Adipose tissue (tissue), 3 donors: Measurements from ENCODE around the gene HPSE2. TPM values are rescaled to one million over a fixed set of nuclear protein-coding genes. Genes with fewer than 3 reads are reported as not detected.
A peak's percentile ranks its signal among the peaks of the same experiment; 100 is the strongest.

ENCODE experiments used
- H3K27ac ChIP-seq: one replicate; pipeline ENCODE4 v1.5.1; 2013; ENCODE audit warnings: low read depth, low read length
- whole genome bisulfite sequencing, 3 donors: extraction: QIAGEN DNeasy Blood & Tissue Kit; methylation state at CpG; one replicate each; pipeline ENCODE4 v1.1.7; 2013; 5-methylcytosine and 5-hydroxymethylcytosine counted together
- polyA plus RNA-seq, 3 donors: library from polyadenylated mRNA; stranded (reverse); fragments of 200-250 nt; gene quantifications; one replicate each; pipeline ENCODE4 v1.2.3, GENCODE V29; 2013
- donor health status: healthy with polysubstance abuse.
- donor health status: Bipolar disorder and iron deficiency.
- donor health status: healthy.

Gene HPSE2
- polyA plus RNA-seq, 3 donors: 0.06 to 2.4 (median 1.0) TPM

DNA sequence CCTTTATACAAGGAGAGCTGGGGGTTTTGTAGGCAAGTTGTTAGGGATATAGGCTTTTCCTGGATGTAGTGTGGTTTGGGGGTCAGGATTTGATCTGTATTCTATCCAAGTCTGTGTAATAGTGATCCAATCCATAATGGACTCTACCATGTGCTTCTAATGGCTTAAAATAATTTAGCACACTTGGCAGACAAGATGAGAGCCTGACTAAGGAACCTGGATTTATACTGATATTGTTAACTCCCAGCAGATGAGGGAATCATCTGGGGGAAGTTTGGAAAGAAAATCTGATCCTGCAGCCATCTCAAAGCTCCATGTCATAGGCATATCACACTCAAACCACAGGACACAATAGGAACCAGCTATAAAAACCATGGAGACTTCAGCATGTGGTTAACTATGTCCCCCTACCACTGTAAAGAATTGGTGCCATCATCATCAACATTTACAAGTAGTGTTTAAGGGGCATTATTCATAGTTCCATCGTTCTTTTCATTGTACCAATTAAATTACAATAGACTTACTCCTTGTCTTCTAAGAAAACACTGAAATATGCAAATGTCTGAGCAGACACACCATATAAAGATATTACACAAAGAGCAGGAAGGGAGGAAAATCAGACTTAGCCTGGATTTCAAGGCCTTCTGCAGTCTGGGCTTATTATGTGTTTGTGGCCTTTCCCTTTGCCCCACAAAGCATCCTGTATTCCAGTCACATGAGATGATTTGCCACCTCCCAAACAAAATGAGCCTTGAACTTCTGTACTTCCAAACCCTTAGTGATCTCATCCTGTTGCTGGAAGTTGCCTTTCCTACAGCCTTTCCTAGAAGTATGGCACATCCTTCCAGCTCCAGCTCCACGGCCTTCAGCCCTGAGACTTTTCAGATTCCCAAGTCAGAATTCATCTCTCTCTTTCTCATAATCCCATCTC, 766.4 kb downstream of the HPSE2 start:
- WGBS, 3 donors: 65 to 78% (median 75%) methylated on average over 2 of the region's 2 CpGs
- H3K27ac ChIP-seq: no peak overlapping the region

DNA sequence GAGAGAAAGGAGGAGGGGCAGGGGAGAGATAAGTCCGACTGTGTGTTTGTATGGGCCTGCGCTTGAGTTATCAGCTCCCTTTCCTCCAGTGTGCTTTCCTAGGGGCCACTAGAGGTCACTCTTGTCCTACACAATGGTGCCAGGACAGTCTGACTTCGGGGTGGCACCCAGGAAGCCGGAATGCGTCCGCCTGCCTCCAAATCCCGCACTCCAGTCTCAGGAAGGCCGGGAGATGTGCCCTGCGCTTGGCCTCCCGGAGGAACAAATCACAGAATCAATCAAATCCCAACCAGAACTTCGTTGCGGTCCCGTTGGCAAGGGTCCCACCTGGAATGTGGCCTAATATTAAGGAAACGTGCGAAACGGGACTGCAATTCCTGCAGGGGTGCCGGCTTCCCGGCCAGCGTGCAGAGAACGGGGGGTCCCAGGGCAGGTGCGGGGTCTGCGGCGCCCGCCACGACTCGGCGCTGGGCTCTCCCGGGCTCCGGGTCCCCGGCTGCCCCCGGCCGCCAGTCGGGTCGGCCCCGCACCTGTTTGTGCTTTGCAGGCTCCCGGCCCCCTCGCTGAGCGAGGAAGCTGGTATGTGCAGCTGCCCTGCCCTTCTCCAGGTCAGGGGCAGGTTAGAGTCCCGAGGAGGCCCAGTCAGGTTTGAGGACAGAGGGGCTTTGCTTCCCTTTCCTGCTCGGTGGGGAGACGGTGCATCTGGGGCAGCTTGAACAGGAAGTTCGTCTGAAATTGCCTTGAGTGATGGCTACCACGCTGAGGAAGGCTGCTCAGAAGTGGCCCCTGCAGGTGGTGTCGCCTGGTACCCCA, 767.9 kb downstream of the HPSE2 start:
- 2 to 4% (median 3%) methylated on average over 35 to 44 of the region's 44 CpGs for WGBS, 3 donors
- no peak overlapping the region for H3K27ac ChIP-seq

DNA sequence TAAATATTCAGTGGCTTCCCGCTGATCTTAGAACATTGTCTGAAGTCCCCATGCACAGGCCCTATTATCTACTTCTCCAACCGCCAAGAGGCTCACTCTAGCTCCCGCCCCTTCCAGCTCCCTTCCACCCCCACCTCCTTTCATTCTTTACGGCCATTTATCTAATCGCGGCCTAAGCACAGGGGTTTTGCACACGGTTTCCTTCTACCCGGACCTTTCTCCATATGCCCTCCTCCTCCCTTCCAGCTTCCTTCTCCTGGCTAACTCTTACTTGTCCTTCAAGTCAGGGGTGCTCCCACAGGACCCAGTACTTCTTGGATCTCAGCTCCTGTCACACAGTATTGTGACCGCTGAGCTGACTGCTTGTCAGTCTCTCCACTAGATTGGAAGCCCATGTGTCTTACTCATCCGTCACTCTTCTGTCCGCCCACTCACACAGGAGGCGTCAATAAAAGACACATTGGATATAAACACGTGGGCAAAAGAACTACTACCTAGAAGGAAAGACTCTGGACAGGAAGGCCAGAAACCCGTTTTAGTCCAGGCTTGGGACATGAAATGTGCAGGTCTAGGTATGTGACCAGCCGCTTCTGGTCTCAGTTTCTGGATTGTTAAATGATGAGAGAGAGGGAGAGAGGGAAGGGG, 768.7 kb downstream of the HPSE2 start:
- WGBS, 3 donors: 54 to 69% (median 67%) methylated on average over 15 of the region's 15 CpGs
- no peak overlapping the region for H3K27ac ChIP-seq

DNA sequence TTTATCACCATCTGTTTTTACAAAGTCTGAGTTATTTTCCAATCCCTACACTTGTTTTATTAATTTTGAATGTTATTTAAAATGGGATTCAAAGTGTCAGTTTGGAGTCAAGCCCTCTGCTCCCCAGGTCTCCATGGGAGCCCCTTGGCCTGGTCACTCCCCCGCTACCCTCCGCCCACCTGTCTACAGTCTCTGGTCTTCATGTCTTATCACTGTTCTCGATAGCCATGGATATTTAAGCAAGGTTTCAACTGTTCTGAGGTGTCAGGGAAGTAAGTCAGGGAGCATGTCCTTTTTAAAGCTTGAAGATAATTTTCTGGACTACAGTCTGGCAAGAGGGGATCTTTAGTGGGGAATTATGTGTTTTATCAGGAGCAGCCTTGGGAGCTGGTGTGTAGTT, 769.8 kb downstream of the HPSE2 start:
- 88 to 95% (median 91%) methylated on average over 3 of the region's 3 CpGs for WGBS, 3 donors
- H3K27ac ChIP-seq: no peak overlapping the region

DNA sequence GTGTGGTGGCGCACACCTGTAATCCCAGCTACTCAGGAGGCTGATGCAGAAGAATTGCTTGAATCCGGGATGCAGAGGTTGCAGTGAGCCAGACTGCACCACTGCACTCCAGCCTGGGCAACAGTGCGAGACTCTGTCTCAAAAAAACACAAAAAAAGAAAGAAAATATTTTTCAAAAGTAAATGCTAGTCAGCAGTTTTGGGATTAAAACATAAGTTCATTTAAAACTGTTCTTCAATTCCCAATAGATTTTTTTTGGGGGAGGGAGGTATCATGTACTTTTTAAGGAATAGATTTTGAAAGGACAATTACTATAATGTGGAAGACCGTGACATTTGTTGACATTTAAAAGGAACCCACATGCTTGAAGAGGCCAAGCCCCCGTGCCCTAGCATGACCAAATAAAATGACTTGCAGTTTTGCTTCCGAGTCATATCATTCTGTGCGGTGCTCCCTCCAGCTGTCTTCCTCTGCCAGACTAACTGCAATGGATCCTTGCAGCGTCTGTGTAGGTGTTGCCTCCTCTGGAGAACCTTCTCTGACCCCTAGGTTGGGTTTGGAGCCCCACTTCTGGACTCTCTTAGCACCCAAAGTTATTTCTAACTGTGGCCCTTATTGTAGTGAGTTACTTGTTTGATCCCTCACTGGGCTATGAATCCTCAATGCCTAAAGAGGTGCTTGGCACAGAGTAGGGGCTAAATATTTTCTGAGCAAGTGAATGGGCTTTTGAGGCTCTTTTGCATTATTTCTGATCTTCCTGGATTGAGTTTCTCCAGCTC, 771.5 kb downstream of the HPSE2 start:
- H3K27ac ChIP-seq: no peak overlapping the region
- 58 to 83% (median 63%) methylated on average over 8 of the region's 8 CpGs for WGBS, 3 donors

DNA sequence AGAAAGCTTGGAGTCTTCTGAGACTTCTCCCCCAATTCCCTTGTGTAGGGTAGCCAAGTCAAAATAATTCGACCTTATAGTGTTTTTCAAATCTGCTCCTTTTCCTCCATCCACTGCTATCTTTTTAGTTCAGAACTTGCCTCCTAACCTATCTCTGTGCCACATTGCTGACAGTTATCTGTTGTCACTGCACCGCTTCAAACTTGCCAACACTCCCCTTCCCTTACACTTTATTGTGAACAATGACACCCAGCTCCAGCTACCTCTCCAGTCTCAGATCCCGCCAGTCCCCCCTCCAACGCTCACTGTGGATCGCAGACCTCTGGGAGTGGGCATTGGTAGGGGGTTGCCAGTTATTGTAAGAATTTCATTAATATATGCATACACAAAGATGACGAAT, 772.6 kb downstream of the HPSE2 start:
- 92 to 93% (median 93%) methylated on average over 6 of the region's 6 CpGs for WGBS, 3 donors
- H3K27ac ChIP-seq: no peak overlapping the region

DNA sequence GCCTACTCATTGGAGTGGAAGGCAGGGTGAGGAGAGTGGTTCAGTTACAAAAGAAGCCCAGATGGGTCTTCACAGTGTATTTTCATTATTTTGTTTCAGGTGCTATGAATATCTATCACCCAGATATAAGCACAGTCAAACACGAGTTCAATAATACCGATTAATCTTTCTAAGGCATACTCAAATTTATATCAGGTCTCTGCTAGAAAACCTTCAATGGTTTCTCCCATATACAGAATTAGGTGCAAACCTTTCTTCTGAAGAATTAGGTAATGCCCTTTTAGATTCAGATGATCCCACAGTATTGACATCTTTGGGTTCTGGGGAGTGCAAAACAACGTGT, 774.2 kb downstream of the HPSE2 start:
- no peak overlapping the region for H3K27ac ChIP-seq
- WGBS, 3 donors: 88 to 92% (median 90%) methylated on average over 3 of the region's 3 CpGs

DNA sequence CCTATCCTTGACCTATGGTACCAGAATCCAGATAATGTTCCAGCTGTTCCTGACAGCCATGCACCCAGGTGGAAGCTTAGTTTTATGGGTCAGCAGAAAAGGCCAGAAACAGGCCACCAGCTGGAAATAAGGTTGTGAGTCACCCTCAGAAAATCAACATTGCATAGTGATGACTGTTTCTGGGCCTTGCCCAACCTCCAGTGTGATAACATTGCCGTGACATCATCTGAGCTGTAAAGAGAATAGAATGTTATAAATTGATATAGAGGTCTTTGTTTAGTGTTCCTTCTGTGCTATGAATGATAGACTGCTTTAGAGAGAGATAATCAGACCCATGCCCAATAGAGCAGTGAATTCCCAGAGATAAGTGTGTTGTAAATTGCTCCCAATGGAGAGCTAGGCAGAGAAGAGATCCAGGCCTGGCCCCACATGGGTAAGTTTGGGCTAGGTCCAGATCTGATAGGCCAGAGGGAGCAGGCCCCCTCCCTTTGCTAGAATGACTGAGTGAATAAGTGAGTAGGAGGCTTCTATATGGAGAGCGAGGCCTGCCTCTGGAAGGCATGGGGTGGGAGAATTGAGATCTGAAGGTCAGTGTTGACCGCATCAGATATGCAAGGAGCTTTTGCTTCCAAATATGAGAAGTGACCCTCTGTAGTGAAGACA, 774.7 kb downstream of the HPSE2 start:
- WGBS, 3 donors: 54 to 79% (median 77%) methylated on average over 3 of the region's 3 CpGs
- H3K27ac ChIP-seq: no peak overlapping the region

DNA sequence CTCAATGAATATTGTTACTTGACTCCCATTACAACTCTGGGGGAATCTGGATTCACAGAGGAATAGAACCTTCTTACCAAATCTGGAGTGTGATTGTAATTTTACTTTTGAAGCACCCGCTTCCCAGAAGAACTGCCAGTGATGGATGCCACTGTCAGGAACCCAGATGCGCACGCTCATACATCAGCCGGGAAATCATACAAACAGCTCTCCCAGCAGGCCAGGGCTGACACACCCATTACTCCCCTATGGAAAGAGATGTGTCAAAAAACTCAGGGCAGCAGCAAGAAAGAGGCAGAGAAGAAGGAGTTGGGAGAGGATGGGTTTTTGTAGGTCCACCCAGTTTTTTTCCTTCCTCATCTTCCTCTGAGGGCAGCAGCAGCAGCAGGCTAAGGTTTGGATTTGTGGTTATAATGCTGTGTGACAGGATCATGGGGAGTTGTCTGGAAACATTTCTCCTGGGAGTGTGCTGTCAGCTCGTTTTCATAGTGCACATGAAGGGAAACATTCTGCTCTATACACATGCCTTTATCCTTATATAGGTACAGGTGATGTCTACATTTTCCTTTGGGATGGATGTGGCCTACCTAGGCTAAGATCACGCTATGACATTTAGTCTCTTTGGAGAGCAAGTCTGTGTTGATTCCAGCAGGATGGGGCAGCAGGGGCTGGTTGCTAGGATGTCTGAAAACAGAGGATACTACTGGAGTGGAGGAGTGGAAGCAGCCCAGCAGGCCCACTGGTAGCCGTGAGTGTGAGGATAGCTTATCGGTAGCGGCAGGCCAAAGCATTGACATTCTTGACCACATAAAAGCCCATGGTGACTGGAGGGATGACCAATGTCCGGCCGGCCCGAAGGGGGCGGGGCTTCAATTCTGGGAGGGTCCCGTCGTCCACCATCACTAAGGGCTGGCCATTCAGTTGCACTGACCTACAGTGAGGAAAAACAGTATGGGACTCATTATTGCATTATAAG, 776.6 kb downstream of the HPSE2 start:
- WGBS, 3 donors: 82 to 87% (median 86%) methylated on average over 15 of the region's 15 CpGs
- no peak overlapping the region for H3K27ac ChIP-seq

DNA sequence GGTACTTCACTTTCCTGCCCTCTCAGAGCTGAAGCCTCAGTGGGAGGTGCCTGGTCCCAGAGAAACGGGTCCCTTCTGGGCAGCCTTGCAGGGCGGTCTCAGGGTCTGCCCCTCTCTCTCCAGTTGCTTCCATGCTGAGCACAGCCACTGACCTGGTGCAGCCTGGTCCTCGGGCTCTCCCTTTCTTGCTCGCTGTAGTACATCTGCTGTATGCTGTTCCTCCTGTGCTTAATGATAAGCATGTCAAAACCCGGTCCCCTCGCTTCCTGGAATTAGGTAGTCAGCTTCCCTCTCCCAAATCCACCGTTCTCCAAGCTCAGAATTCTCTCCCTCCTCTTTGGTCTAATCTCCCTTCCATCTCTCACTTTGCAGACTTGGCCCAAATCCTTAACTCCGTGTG, 777.9 kb downstream of the HPSE2 start:
- no peak overlapping the region for H3K27ac ChIP-seq
- WGBS, 3 donors: 53 to 54% (median 53%) methylated on average over 7 to 8 of the region's 8 CpGs

DNA sequence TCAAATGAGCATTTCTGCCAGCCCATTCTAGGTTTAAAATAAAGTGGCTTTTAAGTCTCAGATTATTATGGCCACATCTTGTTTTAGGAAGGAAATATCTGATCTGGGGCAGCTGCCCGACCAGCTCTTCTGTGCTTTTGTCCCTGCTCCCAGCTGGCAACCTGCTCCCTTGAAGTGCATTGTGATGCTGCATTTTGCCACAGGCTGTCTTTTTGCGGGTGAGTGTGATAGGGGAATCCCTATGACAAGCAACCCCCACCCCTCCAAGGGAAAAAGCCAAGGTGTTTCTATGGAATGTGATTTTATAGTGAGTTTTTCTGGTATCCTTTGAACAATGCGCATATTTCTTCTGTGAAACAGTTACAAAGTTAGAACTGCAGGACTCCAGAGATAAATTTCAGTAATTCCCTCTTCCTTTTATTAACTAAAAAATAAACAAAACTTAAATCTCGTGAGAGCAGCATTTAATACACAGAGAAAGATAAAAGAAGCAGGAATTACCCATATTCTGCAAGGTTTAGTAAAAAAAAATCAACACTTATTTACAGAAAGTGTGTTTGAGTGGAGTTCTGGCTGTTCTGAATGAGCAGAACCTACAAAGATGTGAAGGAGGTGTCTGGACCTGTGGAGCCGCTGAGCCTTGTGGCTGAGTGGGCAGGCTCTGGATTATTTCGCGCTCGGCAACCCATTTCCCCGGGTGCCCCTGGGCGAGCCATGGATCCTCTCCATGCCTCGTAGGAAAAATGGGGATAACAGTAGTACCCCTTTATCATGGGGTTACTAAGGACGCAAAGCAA, 778.8 kb downstream of the HPSE2 start:
- 73 to 85% (median 76%) methylated on average over 12 of the region's 12 CpGs for WGBS, 3 donors
- H3K27ac ChIP-seq: no peak overlapping the region

DNA sequence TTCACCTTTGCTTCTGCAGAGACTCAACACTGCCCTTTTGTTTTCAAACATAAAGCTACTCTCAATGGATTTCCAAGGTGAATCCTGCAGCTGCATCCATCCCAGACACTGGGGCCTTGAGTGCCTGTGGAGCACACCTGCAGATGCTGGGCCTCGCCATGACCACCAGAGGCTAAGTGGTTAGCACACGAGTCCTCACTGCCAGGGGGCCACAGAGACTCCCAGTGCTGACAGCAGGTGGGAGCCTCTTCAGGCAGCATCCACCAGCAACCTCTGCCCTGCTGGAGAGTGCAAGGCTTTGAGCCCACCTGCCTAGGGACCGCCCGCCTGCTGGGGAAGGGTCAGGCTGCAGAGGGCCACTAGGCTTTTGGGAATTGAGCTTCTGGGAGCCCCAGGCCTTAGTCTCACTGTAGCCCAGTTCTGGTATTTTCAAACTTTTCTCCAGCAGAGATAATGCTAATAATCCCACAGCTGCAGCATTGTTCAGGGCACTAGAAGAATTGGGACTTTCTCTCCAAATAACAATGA, 779.5 kb downstream of the HPSE2 start:
- H3K27ac ChIP-seq: no peak overlapping the region
- WGBS, 3 donors: 89 to 92% (median 91%) methylated on average over 4 of the region's 4 CpGs

DNA sequence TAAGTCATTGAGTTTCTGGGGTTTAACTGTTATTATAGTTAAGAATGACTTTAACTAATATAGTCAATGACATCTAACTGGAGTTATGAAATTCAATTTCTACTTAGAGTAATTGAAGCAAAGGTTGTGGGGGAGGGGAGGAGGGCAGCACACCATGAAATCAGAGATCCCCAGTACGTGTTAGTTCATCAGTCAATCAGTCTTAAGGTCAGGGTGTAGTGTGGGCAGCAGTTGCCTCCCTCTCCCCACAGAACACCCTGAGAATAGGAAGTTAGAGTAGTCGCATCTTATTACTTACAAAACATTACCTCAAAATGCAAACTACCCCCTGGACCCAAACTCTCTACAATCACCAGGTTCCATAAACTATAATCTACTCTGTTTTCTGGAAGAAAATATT, 781.9 kb downstream of the HPSE2 start:
- no peak overlapping the region for H3K27ac ChIP-seq
- 75 to 90% (median 79%) methylated on average over 2 of the region's 2 CpGs for WGBS, 3 donors

DNA sequence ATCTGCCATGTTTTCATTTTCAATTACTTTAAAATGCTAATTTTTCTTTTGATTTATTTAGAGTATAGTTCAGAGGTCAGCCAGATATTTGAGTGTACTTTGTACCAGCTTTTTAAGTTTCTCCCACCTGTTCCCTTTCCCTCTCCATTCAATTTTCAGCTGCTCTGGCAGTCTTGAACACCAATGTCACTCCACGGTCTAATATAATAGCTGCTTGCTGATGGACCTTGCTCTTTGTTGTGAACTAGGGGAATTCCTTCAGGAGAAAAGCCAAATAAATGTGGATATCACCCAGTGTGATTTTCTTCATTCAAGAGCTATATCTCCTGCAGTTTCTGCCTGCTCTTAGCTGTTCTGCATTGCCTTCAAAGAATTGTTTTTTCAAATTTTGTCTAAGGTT, 785.0 kb downstream of the HPSE2 start:
- no peak overlapping the region for H3K27ac ChIP-seq
- WGBS, 3 donors: 23 to 79% (median 74%) methylated on average over 1 of the region's 1 CpG

DNA sequence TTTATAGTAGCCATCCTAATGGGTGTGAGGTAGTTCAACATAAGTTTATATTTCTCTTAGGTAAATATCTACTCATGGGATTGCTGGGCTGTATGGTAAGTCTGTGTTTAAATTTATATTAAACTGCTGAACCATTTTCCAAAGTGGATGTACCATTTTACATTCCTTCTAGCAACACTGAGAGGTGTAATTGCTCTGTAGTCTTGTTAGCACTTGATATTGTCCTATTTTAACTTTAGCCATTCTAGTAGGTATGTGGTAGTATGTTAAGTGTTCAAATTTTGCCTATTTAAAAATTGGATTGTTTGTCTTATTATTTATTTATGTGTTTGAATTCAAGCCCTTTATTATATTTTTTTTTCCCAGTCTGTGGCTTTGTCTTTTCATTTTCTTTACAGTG, 786.4 kb downstream of the HPSE2 start:
- H3K27ac ChIP-seq: no peak overlapping the region

DNA sequence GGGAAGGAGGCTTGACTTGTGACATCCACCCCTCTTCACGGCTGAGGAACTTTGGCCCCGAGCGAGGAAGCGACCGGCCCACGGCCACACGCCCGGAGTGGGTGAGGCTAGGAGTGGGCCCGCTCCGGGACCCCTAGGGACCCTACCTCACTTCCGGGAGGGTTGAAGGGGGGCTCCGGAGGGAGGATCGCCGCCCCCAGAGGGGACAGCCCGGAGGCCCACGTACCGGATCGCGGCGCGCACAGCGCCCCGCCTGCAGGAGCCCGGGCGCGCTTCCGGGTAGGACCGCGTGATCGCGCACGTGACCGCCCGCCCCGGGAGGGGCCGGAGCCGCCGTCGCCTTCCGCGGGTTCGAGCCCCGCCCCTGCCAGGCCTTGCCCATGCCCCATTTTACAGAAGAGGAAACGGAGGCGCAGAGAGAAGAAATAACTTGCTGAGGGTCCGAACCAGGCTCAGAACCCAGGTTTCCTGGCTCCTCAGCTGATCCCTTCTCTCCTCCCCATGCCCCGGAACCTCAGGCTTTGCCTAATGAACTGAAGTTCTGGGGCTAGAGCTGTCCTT, 788.9 kb downstream of the HPSE2 start, which contains the start of gene HPS1:
HPS1 (minus strand) TSS at position 275 of the 561 bp plus-strand sequence. CDS start 3,695 bp downstream, outside the sequence.
- WGBS, 3 donors: 2 to 3% (median 2%) methylated on average over 41 to 47 of the region's 47 CpGs

More for the DNA sequence above, 788.9 kb downstream of the HPSE2 start, which contains the start of gene HPS1:
- peak within 1 kb of the TSS; percentile 73 for H3K27ac ChIP-seq
